ENCODE data around the gene TMEM196.

TMEM196 gene

GRCh38 chr7:19783541-19783940, 10.1 kb upstream of the TMEM196 start:
- no peak for TF ChIP-seq CTCF (IDR thresholded peaks at IDR 0.05; ENCODE audit: control insufficient read depth, insufficient read depth, low read depth, low read length, missing control alignments)
- H3K4me3 ChIP-seq (ENCODE audit: control insufficient read depth, low read depth, low read length), result no peak overlapping the region
- no peak for DNase-seq (ENCODE audit: low read depth)

- TF ChIP-seq CTCF (IDR thresholded peaks at IDR 0.05; ENCODE audit: control insufficient read depth, insufficient read depth, low read depth, low read length, missing control alignments), result no peak
- no peak overlapping the region for H3K4me3 ChIP-seq (ENCODE audit: control insufficient read depth, low read depth, low read length)
- no peak for DNase-seq (ENCODE audit: low read depth)
These were observed 3.6 kb upstream of the TMEM196 start for GRCh38 chr7:19776981-19777380.

- no peak for TF ChIP-seq CTCF (IDR thresholded peaks at IDR 0.05; ENCODE audit: control insufficient read depth, insufficient read depth, low read depth, low read length, missing control alignments)
- no peak overlapping the region for H3K4me3 ChIP-seq (ENCODE audit: control insufficient read depth, low read depth, low read length)
- no peak for DNase-seq (ENCODE audit: low read depth)
These were observed 2.2 kb upstream of the TMEM196 start for GRCh38 chr7:19775578-19775977.

- TF ChIP-seq CTCF (IDR thresholded peaks at IDR 0.05; ENCODE audit: control insufficient read depth, insufficient read depth, low read depth, low read length, missing control alignments), result no peak
- no peak for DNase-seq (ENCODE audit: low read depth)
- H3K4me3 ChIP-seq (ENCODE audit: control insufficient read depth, low read depth, low read length), result no peak overlapping the region
These were observed 1.1 kb downstream of the TMEM196 start for GRCh38 chr7:19772306-19772705.

GRCh38 chr7:19762631-19763030, 10.8 kb downstream of the TMEM196 start:
- DNase-seq (ENCODE audit: low read depth), result no peak
- TF ChIP-seq CTCF (IDR thresholded peaks at IDR 0.05; ENCODE audit: control insufficient read depth, insufficient read depth, low read depth, low read length, missing control alignments), result no peak
- H3K4me3 ChIP-seq (ENCODE audit: control insufficient read depth, low read depth, low read length), result no peak overlapping the region

GRCh38 chr7:19754521-19755116, 18.8 kb downstream of the TMEM196 start:
- H3K4me3 ChIP-seq (ENCODE audit: control insufficient read depth, low read depth, low read length), result no peak overlapping the region
- TF ChIP-seq CTCF (IDR thresholded peaks at IDR 0.05; ENCODE audit: control insufficient read depth, insufficient read depth, low read depth, low read length, missing control alignments), result peak; percentile 49
- DNase-seq (ENCODE audit: low read depth), result no peak

GRCh38 chr7:19752020-19752419, 21.4 kb downstream of the TMEM196 start:
- no peak for TF ChIP-seq CTCF (IDR thresholded peaks at IDR 0.05; ENCODE audit: control insufficient read depth, insufficient read depth, low read depth, low read length, missing control alignments)
- no peak for DNase-seq (ENCODE audit: low read depth)

More at GRCh38 chr7:19752020-19752419, 21.4 kb downstream of the TMEM196 start:
- no peak overlapping the region for H3K4me3 ChIP-seq (ENCODE audit: control insufficient read depth, low read depth, low read length)
